Hepatocyte (in vitro differentiated cells): Measurements from ENCODE around the gene MEGF10.

Experiments used
- EZH2 ChIP-seq: fragments of 200-600 bp; sonication (generic); IDR thresholded peaks from 2 replicates; pipeline ENCODE4 v1.6.1; 2016; ENCODE audit warnings: antibody characterized with exemption, mild to moderate bottlenecking, borderline replicate concordance
- TF ChIP-seq, protein P1 (sequence below): fragments of 200-600 bp; sonication (generic); IDR thresholded peaks from 2 replicates; pipeline ENCODE4 v1.5.1; 2016; ENCODE audit warnings: antibody characterized with exemption, mild to moderate bottlenecking; ENCODE audit not compliant: poor library complexity

DNA sequence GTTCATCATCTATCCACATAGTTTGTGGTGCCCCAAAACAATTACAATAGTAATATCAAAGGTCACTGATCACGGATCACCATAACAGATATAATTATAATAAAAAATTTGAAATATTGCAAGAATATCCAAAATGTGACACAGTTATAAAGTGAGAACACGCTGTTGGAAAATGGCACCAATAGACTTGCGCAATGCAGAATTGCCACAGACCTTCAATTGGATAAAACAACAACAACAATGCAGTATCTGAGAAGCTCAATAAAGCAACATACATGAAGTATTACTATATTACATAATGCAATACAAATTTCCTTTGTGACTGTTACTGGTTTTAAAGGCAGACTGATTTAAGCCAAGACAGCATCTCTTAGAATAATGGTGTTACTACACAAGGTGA is 182.1 kb downstream of the MEGF10 start:
- TF ChIP-seq, protein P1, sequence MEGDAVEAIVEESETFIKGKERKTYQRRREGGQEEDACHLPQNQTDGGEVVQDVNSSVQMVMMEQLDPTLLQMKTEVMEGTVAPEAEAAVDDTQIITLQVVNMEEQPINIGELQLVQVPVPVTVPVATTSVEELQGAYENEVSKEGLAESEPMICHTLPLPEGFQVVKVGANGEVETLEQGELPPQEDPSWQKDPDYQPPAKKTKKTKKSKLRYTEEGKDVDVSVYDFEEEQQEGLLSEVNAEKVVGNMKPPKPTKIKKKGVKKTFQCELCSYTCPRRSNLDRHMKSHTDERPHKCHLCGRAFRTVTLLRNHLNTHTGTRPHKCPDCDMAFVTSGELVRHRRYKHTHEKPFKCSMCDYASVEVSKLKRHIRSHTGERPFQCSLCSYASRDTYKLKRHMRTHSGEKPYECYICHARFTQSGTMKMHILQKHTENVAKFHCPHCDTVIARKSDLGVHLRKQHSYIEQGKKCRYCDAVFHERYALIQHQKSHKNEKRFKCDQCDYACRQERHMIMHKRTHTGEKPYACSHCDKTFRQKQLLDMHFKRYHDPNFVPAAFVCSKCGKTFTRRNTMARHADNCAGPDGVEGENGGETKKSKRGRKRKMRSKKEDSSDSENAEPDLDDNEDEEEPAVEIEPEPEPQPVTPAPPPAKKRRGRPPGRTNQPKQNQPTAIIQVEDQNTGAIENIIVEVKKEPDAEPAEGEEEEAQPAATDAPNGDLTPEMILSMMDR = no peak
- TF ChIP-seq EZH2 = no peak
